D341Med (cell line): ENCODE measurements around the gene SIX2.
A peak's percentile ranks its signal among the peaks of the same experiment; 100 is the strongest.

Experiments
- DNase-seq: peaks from one replicate; pipeline ENCODE4 v3.0.0; 2012; ENCODE audit warnings: low spot score

SIX2 gene

DNA sequence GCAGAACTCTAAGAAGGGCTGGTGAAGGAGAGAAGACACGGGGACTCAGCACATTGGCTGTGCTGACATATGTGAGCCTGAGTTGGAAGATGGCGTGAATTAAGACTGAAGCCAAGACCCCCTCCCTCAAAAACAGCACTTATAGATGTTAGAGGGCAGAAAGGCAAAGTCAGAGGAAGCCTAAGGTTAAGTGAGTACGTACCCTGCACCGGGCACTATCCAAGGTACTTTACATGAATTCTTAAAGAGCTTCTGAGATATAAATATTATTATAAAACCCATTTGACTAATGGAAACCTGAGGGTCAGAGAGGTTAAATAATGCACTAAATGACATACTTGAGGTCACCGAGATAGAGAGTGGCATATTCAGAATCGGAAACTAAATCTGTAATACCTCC lies 42.2 kb downstream of the SIX2 start:
- no peak for DNase-seq

DNA sequence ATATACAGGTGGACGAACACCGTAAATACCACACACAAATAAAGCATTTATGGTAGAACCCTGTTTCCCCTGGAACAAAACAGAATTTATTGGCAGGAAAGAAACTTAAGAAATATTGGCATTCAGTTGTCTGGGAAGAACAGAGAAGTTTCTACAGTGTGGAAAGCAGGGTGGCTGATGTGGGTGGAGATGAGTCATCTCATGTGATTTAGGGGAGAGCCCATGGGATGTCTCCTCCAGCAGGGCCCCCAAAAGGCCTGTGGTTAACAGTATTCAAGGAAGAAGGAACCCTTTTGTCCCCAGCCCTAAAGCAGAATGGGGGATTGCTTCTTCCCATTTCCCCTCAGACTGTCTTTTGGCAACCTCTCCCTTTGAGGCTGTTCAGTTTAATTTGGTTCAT lies 43.6 kb downstream of the SIX2 start:
- DNase-seq = no peak

DNA sequence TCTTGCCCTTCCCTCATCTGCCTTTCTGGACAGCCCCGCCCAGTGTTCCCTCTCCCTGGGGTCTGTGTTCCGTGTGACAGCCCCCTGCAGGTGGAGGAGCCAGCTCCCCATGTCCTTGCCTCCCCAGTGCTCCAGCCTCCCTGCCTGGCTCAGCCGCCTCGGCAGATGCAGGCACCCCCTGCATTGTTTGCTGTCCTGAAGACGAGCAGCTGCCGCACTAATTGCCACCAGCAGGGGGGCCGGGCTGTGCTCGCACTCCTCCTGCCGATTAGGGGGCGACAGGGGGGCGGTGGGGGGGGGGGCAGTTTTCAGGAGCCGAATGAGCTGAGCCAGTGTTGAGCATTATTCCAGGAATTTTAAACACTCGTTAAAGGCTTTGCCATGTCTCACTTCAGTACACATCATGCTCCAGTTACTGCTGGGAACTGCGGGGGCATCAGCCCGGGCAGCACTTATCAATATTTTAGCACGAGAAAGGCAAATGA lies 44.5 kb downstream of the SIX2 start:
- DNase-seq = peak; percentile 83

DNA sequence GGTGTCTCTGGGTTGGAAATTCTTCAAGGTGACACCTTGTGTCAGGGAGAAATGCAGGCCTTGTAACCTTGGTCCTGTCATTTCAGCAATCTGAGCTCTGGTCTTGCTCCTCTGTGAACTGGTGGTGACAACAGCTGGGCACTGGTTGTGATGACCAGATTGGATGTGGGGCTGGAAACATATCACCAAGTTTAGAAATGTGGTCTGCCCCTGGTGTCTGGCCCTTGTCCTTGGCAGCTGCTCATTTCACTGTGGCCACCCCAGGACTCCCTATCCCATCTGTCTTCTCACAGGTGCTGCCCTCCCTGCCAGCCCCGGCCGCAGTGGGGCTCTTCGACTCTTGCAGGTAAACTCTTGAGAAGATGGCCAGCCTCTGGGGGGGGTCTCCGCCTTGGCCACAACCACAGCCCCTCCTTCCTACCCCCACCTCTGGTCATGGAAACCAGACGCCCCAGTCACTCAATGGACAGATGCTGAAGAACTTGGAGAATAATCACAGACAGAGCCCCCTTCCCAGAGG lies 47.0 kb downstream of the SIX2 start:
- no peak for DNase-seq

DNA sequence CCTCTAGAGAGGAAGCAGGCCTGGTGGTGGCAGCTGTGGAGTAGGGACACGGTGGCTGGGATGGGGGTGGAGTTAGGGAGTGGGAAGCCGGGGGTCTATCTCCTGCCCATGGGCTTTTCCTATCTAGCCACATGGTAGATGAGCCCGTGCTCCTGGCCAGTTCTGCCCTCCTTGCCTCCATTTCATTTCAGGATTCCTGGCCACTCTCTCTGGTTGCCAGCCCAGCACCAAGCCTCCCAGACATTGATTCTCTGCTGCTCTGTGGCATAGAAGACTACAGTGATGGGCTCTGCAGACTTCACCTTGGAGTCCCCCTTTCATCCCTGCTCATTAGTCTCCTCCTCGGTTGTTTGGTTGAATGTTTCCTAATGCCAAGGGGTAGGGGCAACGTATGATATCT lies 48.4 kb downstream of the SIX2 start:
- DNase-seq = no peak

DNA sequence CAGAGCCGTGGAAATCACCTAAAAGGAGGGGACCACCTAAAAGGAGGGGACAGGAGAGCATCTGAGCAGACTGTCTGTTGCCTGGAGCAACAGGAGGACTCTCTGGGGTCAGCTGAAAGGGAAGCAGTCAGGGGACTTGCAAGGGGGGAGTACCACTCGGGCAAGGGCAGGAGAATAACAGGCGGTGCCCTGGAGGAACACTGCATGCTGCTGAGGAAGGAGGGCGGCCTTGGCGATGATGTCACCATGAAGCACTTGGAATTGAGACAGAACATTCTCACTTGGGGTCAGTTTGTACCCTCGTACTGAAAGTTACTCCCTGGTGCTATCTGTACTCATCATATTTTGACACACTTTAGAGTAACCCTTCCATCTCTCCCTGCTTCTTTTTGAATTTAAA lies 49.4 kb downstream of the SIX2 start:
- DNase-seq = no peak

DNA sequence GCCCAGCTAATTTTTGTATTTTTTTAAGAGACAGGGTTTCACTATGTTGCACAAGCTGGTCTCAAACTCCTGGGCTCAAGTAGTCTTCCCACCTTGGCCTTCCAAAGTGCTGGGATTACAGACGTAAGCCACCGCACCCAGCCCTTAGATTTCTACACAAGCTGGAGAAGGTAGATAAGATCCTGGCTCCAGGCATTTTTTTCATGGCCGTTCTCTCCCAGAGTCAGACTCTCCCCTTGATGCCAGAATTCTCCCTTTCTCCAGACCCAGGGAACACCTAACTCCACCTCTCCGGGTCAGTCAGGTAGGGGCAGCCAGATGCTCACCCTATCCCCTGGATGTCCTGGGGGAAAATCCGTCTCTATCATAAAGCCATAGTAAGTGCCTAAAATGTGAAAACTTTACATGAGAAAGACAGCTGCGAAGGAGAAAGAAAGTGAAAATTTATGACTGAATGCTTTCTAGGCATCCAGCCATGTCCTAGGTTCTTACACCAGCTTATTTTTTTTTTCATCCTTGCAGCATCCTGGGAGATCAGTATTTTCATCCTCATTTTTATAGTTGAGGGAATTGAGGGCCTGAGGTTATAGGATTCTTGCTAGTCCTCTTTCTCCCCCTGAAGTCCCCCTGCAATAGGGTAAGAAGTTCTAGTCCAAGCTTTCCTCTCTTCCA lies 51.5 kb downstream of the SIX2 start:
- DNase-seq = no peak

DNA sequence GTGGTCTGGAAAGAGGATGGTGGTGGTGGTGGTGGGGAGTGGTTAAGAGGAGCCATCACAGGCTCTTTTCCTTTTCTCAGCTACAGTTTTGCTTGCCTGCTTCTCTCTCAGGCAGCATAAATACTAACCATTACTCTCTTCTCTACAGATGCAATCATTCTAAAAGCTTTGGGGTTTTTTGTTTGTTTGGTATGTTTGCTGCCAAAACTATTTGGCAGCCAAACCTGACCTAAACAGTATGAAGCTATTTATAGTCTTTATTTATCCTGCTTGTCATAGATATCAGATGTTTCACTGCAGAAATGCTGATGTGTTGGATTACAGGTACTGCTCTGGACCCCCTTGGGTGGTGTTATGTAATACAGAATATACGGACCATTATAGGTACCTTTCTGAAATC lies 52.4 kb downstream of the SIX2 start:
- DNase-seq = no peak

DNA sequence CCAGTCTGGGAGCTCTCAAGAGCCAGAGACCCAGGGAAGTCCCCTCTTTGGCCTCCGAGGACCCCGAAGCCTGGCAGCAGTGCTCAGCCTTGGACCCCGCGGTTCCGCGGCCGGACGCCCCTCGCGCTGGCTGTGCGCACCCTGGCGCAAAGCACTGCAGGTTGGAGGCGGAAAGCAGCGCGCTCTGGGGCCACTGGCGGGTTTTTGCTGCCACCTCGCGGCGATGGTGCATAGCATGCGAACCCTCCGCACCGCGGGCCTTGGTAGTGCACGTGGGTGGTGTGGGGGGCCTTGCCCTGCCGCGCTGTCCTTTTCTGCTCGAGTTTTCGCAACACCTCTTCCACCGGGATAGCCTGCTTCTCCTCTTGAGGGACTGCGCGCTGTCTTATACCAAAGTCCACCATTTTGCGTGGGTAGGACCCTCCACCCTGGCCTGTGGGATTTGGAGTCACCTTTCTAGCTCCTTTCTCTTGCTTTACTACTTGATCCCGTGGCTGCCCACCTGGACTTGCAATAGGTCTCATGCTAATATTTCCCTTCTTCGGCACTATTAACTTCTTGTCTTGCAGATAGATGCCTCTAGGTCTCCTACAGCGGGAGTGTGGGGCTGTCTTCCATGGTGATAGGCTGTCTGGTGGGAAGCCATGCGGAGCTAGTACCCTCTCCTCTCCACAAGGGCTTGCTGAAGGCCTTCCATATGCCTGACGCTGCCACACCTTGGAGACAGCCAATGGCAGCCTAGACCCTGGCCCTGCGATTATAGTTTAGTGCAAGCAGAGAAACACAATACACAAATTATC lies 53.5 kb downstream of the SIX2 start:
- DNase-seq = peak; percentile 92
